Measurements from ENCODE around the gene A3GALT2. TPM values are rescaled to one million over a fixed set of nuclear protein-coding genes. Genes with fewer than 3 reads are reported as not detected.
A peak's percentile ranks its signal among the peaks of the same experiment; 100 is the strongest.

A3GALT2 gene
- total RNA-seq, 1 experiment from 2014 or later: not detected

- intact Hi-C loops (cut with micrococcal nuclease; ENCODE audit: unreplicated experiment): no loop called here
- Histone ChIP-seq H3K27me3 (replicated peaks; ENCODE audit: control insufficient read depth, insufficient read depth, low read length) (no peaks in the 10 kb centered on the region), H3K9me3 (no peaks in the 10 kb centered on the region), H3K36me3 (ENCODE audit: control insufficient read depth, insufficient read depth, low read length) (no peaks in the 10 kb centered on the region; the same call in 1 of the 2 replicates), H3K4me3 (ENCODE audit: low read depth, low read length) (no peak overlapping the region), H3K4me1 (peaks cover 60% of the 10 kb centered on the region)
- H3K27ac Mint-ChIP-seq (ENCODE audit: unreplicated experiment): no peak overlapping the region
- H3K9me3 Mint-ChIP-seq (ENCODE audit: unreplicated experiment): no peaks in the 10 kb centered on the region
- BruUV-seq (replicated peaks): no TSS peak
- peak overlapping the region; percentile 11 for H3K4me3 Mint-ChIP-seq (ENCODE audit: unreplicated experiment)
- no peak for TF ChIP-seq CTCF (IDR thresholded peaks at IDR 0.05; ENCODE audit: insufficient read depth in 1 of 2, low read depth in 1 of 2, low read length in 1 of 2, severe bottlenecking in 1 of 2, unreplicated experiment in 1 of 2)
- H3K4me1 Mint-ChIP-seq (ENCODE audit: low read depth, unreplicated experiment): peaks cover 27% of the 10 kb centered on the region
- ChIA-PET POLR2A (no interaction called here), CTCF (interaction anchor here (0.7 to 1.7 kb wide), 3 partner anchors 47 to 205 kb away, joined by 3 to 9 read pairs (median 3); no protein-coding TSS in a partner anchor)
- DNase-seq: peak; percentile 65 to 70
- H3K36me3 Mint-ChIP-seq (ENCODE audit: insufficient read depth, unreplicated experiment): peaks cover 21% of the 10 kb centered on the region
- no peaks in the 10 kb centered on the region for H3K27me3 Mint-ChIP-seq (ENCODE audit: insufficient read depth, unreplicated experiment)
These were observed 21.3 kb upstream of the A3GALT2 start for GRCh38 chr1:33342041-33342723.

GRCh38 chr1:33341190-33341589, 20.3 kb upstream of the A3GALT2 start:
- no peak overlapping the region for H3K4me3 Mint-ChIP-seq (ENCODE audit: unreplicated experiment)
- POLR2A ChIA-PET: no interaction called here
- BruUV-seq (replicated peaks): no TSS peak
- no peak for DNase-seq
- H3K36me3 Mint-ChIP-seq (ENCODE audit: insufficient read depth, unreplicated experiment): peaks cover 17% of the 10 kb centered on the region
- Histone ChIP-seq H3K9me3 (no peaks in the 10 kb centered on the region), H3K27me3 (replicated peaks; ENCODE audit: control insufficient read depth, insufficient read depth, low read length) (no peaks in the 10 kb centered on the region), H3K4me1 (peaks cover 50% of the 10 kb centered on the region), H3K36me3 (ENCODE audit: control insufficient read depth, insufficient read depth, low read length) (no peaks in the 10 kb centered on the region; the same call in 1 of the 2 replicates), H3K4me3 (ENCODE audit: low read depth, low read length) (no peak overlapping the region)
- H3K27ac Mint-ChIP-seq (ENCODE audit: unreplicated experiment): no peak overlapping the region
- peaks cover 20% of the 10 kb centered on the region for H3K4me1 Mint-ChIP-seq (ENCODE audit: low read depth, unreplicated experiment)
- no peak for TF ChIP-seq CTCF (IDR thresholded peaks at IDR 0.05; ENCODE audit: insufficient read depth in 1 of 2, low read depth in 1 of 2, low read length in 1 of 2, severe bottlenecking in 1 of 2, unreplicated experiment in 1 of 2)
- CTCF ChIA-PET: no interaction called here
- intact Hi-C loops (cut with micrococcal nuclease; ENCODE audit: unreplicated experiment): no loop called here
- no peaks in the 10 kb centered on the region for H3K9me3 Mint-ChIP-seq (ENCODE audit: unreplicated experiment)
- H3K27me3 Mint-ChIP-seq (ENCODE audit: insufficient read depth, unreplicated experiment): no peaks in the 10 kb centered on the region

- no peak for DNase-seq
- intact Hi-C loops (cut with micrococcal nuclease; ENCODE audit: unreplicated experiment): loop anchor here (5.0 kb wide), 1 partner anchor 42 kb away; no protein-coding TSS in a partner anchor
- ChIA-PET POLR2A (interaction anchor here (1.0 kb wide), 1 partner anchor 9 kb away, joined by 3 read pairs; no protein-coding TSS in a partner anchor), CTCF (no interaction called here)
- no peaks in the 10 kb centered on the region; the same call in 1 of the 2 replicates for H3K36me3 ChIP-seq (ENCODE audit: control insufficient read depth, insufficient read depth, low read length)
- Mint-ChIP-seq H3K4me1 (ENCODE audit: low read depth, unreplicated experiment) (peaks cover 20% of the 10 kb centered on the region), H3K36me3 (ENCODE audit: insufficient read depth, unreplicated experiment) (peaks cover 17% of the 10 kb centered on the region), H3K4me3 (ENCODE audit: unreplicated experiment) (no peak overlapping the region), H3K9me3 (ENCODE audit: unreplicated experiment) (no peaks in the 10 kb centered on the region), H3K27ac (ENCODE audit: unreplicated experiment) (no peak overlapping the region), H3K27me3 (ENCODE audit: insufficient read depth, unreplicated experiment) (no peaks in the 10 kb centered on the region)
- BruUV-seq (replicated peaks): no TSS peak
- H3K4me3 ChIP-seq (ENCODE audit: low read depth, low read length): no peak overlapping the region
- H3K9me3 ChIP-seq: no peaks in the 10 kb centered on the region
- TF ChIP-seq CTCF (IDR thresholded peaks at IDR 0.05; ENCODE audit: insufficient read depth in 1 of 2, low read depth in 1 of 2, low read length in 1 of 2, severe bottlenecking in 1 of 2, unreplicated experiment in 1 of 2): no peak
- peaks cover 49% of the 10 kb centered on the region for H3K4me1 ChIP-seq
- no peaks in the 10 kb centered on the region for H3K27me3 ChIP-seq (replicated peaks; ENCODE audit: control insufficient read depth, insufficient read depth, low read length)
These were observed 18.5 kb upstream of the A3GALT2 start for GRCh38 chr1:33339413-33339812.

Measured in Caco-2 (cell line).